ENCODE measurements around the gene RPTOR.

Gene RPTOR

GRCh38 chr17:80947200-80947940 lies 402.7 kb downstream of the RPTOR start:
- DNase-seq (ENCODE audit: low read depth), result no peak

GRCh38 chr17:80948019-80948975 lies 403.7 kb downstream of the RPTOR start:
- DNase-seq (ENCODE audit: low read depth), result no peak

GRCh38 chr17:80948976-80949450 lies 404.4 kb downstream of the RPTOR start:
- DNase-seq (ENCODE audit: low read depth), result no peak

- DNase-seq (ENCODE audit: low read depth), result no peak
Observed at GRCh38 chr17:80949451-80950421, 405.1 kb downstream of the RPTOR start.

GRCh38 chr17:80950466-80951120 lies 406.0 kb downstream of the RPTOR start:
- no peak for DNase-seq (ENCODE audit: low read depth)

- no peak for DNase-seq (ENCODE audit: low read depth)
Observed at GRCh38 chr17:80951121-80952090, 406.8 kb downstream of the RPTOR start.

GRCh38 chr17:80952291-80952690 lies 407.7 kb downstream of the RPTOR start:
- no peak for DNase-seq (ENCODE audit: low read depth)

- no peak for DNase-seq (ENCODE audit: low read depth)
Observed at GRCh38 chr17:80953471-80954315, 409.1 kb downstream of the RPTOR start.

GRCh38 chr17:80955078-80955477 lies 410.4 kb downstream of the RPTOR start:
- no peak for DNase-seq (ENCODE audit: low read depth)

- no peak for DNase-seq (ENCODE audit: low read depth)
Observed at GRCh38 chr17:80955671-80956280, 411.1 kb downstream of the RPTOR start.

GRCh38 chr17:80956321-80957190 lies 411.9 kb downstream of the RPTOR start:
- DNase-seq (ENCODE audit: low read depth), result no peak

- DNase-seq (ENCODE audit: low read depth), result no peak
Observed at GRCh38 chr17:80957461-80957941, 412.9 kb downstream of the RPTOR start.

GRCh38 chr17:80959330-80960036 lies 414.8 kb downstream of the RPTOR start:
- peak; percentile 51 for DNase-seq (ENCODE audit: low read depth)

- no peak for DNase-seq (ENCODE audit: low read depth)
Observed at GRCh38 chr17:80960037-80960796, 415.6 kb downstream of the RPTOR start.

- DNase-seq (ENCODE audit: low read depth), result no peak
Observed at GRCh38 chr17:80960797-80961452, 416.3 kb downstream of the RPTOR start.
